NCI-H146 (cell line): Measurements from ENCODE around the gene PPP2R2D.
"Not testable (repeated sequence)": the region's sequence is repeated elsewhere in the genome, so short reads cannot be mapped to it uniquely, and the experiment has no call there.

Source experiments
- DNase-seq: peaks from one replicate; lab custom pipeline; 2025; lab: John Stamatoyannopoulos, UW

Gene PPP2R2D

GRCh38 chr10:131908151-131908550 lies 7.3 kb downstream of the PPP2R2D start:
- no peak for DNase-seq

DNA sequence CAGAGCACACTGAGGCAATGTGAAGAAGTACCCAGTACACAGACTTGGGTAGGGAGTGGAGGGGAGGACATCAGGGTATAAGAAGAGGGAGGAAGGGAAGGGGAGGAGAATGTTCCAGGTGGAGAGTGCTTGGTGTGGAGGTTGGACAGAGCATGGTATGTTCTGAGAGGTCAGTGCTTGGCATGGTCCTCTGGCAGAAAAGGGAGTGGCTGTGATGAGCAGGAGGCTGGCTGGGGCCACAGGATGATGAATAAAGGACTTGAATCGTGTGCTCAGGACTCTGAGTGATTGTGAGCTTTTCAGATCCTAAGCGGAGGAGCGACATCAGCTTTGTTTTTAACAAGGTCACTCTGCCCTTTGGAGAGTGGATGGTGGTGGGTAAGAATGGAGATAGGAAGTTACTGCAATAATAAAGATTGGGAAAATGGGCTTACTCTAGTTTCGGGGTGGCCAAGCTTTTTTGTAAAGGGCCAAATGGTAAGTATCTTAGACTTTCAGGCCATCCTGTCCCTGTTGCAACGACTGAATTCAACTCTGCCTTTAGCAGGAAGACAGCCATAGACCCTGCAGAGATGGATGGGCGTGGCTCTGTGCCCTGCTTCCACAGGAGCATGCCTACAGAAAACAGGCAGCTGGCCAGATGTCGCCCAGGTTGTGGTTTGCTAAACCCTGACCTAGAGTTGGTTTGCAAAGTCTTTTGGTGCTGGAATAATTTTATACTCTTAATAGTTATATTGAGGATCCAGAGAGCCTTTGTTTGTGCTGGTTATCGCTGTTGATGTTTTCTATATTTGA lies 8.4 kb downstream of the PPP2R2D start:
- no peak for DNase-seq

GRCh38 chr10:131909929-131910328 lies 9.1 kb downstream of the PPP2R2D start:
- DNase-seq = no peak

- DNase-seq = no peak
Observed at GRCh38 chr10:131910663-131911314, 10.0 kb downstream of the PPP2R2D start.

GRCh38 chr10:131911451-131911850 lies 10.6 kb downstream of the PPP2R2D start:
- DNase-seq = no peak

DNA sequence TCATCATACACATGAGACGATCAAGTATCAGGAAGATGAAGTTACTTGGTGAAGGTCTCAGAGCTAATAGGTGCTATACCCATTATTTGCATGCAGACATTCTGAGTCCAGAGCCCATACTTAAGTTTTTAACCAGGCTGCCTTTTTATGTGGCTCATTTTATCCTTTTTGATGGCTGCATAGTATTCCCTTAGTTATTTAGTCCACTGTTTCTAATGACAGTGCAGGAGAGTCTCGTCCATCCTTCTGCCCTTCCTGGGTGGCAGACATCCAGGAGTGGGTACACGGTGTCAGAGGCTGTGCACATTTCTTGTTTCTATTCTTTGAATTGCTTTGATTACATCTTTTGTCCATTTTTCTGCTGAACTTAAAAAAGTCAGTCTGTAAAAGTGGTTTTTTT lies 11.8 kb downstream of the PPP2R2D start:
- DNase-seq = no peak

DNA sequence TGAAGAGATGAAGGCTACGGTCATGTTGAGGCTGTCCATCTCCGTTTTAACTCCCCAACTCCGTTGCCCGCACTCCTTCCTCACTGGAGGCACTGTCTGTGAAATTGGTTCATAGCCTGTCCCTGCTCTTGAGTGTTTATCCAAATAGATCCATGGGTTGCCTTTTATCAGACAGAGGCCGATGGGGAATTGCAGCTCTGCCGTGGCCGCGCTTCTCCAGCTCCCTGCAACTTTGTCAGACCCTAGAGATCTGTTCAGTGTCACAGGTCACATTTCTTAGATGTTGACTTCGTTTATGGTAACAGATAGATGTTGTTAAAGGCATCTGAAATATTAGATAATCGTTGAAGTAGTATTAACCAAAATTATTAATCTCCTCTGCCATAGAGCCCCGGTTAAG lies 14.7 kb downstream of the PPP2R2D start:
- no peak for DNase-seq

DNA sequence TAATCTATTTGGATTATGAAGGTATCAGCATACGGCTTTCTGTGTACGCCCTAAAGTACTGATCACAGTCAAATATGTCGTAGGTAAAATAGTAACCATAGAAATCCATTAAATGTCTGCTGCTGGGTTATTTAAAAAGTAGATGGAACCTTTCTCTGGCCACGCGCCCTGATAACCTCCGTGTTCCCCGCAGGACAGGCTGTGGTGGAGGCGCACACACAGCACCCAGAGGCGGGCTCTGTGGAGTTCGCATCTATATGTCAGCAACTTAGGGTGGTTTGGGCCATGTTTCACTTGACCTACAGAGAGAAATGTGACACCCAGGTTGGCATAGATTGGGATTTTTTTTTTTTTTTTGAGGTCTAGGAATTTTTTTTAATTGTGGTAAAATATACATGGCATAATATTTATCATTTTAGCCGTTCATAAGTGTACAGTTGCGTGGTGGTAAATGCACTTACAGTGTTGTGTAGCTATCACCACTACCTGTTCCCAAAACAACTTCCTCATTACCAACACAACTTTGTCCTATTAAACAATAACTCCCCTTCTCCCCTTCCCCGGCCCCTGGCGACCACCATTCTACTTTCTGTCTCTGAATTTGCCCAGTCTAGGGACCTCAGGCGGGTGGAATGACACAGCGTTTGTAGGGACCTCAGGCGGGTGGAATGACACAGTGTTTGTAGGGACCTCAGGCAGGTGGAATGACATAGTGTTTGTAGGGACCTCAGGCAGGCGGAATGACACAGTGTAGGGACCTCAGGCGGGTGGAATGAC lies 15.4 kb downstream of the PPP2R2D start:
- no peak for DNase-seq

DNA sequence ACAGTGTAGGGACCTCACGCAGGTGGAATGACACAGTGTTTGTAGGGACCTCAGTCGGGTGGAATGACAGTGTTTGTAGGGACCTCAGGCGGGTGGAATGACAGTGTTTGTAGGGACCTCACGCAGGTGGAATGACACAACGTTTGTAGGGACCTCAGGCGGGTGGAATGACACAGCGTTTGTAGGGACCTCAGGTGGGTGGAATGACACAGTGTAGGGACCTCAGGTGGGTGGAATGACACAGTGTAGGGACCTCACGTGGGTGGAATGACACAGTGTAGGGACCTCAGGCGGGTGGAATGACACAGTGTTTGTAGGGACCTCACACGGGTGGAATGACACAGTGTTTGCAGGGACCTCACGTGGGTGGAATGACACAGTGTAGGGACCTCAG lies 16.0 kb downstream of the PPP2R2D start:
- not testable (repeated sequence) for DNase-seq

- DNase-seq = not testable (repeated sequence)
Observed at GRCh38 chr10:131917496-131917895, 16.7 kb downstream of the PPP2R2D start.

- DNase-seq = not testable (repeated sequence)
Observed at GRCh38 chr10:131919461-131919860, 18.7 kb downstream of the PPP2R2D start.

DNA sequence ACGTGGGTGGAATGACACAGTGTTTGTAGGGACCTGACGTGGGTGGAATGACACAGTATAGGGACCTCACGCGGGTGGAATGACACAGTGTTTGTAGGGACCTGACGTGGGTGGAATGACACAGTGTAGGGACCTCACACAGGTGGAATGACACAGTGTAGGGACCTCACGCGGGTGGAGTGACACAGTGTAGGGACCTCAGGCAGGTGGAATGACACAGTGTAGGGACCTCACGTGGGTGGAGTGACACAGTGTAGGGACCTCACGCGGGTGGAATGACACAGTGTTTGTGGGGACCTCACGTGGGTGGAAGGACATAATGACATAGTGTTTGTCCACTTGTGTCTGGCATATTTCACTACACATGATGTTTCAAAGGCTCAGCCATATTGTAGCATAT lies 19.3 kb downstream of the PPP2R2D start:
- DNase-seq = no peak

DNA sequence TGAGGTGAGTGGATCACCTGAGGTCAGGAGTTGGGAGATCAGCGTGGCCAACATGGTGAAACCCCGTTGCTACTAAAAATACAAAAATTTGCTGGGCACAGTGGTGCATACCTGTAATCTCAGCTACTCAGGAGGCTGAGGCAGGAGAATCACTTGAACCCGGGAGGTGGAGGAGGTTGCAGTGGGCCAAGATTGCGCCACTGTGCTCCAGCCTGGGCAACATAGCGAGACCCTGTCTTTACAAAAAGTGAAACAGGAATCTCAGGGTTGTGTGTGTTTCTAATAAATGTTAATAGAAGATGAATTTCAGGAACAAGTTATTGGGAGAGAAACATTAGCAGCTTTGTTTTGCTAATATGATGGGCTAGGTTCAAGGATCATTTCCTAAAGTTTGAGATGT lies 19.9 kb downstream of the PPP2R2D start:
- DNase-seq = no peak

GRCh38 chr10:131921184-131921583 lies 20.4 kb downstream of the PPP2R2D start:
- DNase-seq = no peak

GRCh38 chr10:131923038-131923756 lies 22.4 kb downstream of the PPP2R2D start:
- no peak for DNase-seq

GRCh38 chr10:131925011-131925649 lies 24.3 kb downstream of the PPP2R2D start:
- DNase-seq = no peak

DNA sequence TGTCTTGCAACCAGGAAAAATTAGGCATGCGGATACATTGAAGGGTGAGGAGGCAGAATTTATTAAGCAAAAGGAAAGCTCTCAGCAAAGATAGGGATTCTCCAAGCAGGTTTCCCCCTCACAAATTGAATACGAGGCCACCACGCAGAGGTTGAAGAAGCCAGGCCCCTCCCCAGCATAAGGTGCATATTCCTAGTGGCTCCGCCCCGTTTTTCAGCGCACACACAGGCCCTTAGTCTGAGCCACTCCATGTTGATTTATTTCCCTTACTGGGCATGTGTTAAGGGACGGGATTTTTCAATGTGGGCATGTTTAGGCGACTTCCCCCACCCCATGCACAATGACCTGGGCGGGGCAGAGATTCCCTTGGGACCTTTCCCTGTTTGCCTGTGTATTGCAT lies 24.9 kb downstream of the PPP2R2D start:
- DNase-seq = no peak

- DNase-seq = no peak
Observed at GRCh38 chr10:131926253-131926652, 25.4 kb downstream of the PPP2R2D start.

GRCh38 chr10:131926743-131927595 lies 26.2 kb downstream of the PPP2R2D start:
- DNase-seq = no peak

DNA sequence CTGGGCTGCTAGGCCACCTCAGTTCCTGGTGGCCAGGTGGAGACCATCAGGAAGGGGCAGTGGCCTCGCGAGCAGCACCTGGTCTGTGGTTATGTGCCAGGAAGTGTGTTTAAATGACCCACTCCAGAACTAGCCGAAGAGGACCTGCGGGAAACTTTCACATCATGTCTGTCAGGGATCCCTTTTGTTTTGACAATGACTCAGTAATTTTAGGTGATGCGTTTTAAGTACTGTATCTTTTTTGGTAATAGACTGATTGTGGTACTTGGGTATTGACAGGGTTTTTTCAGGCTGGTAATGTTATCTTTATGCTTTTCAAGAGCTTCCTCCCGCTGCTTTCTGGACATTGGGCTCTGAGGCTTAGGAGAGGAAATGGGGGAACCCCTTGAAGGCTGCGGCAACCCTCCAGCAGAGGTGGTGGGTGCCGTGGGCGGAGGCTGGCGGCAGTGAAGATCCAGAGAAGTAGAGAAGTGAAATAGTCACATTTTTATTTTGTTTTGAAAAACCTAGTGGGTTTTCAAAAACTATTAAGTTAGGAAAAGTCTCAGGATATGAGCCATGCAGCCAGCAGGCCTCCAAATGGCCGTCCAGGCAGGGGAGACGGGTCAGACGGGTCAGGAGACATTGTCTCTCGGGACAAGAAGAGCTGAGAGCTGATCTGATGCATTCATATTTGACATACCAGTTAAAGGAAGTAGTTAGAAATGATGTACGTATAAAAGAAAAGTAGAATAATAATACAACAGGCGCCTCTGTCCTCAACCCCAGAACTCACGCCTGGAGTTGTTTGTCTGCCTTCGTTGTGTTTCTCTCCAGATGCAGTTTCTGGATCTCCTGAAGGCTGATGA lies 27.7 kb downstream of the PPP2R2D start:
- no peak for DNase-seq
